ENCODE data around the gene CACNA1C.

- TF ChIP-seq, protein P1, sequence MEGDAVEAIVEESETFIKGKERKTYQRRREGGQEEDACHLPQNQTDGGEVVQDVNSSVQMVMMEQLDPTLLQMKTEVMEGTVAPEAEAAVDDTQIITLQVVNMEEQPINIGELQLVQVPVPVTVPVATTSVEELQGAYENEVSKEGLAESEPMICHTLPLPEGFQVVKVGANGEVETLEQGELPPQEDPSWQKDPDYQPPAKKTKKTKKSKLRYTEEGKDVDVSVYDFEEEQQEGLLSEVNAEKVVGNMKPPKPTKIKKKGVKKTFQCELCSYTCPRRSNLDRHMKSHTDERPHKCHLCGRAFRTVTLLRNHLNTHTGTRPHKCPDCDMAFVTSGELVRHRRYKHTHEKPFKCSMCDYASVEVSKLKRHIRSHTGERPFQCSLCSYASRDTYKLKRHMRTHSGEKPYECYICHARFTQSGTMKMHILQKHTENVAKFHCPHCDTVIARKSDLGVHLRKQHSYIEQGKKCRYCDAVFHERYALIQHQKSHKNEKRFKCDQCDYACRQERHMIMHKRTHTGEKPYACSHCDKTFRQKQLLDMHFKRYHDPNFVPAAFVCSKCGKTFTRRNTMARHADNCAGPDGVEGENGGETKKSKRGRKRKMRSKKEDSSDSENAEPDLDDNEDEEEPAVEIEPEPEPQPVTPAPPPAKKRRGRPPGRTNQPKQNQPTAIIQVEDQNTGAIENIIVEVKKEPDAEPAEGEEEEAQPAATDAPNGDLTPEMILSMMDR (IDR thresholded peaks at IDR 0.05) = no peak
- TF ChIP-seq EZH2 (IDR thresholded peaks at IDR 0.05; ENCODE audit: borderline replicate concordance, insufficient read depth, low read depth, low read length, poor library complexity, severe bottlenecking) = no peak
These were observed 336.4 kb downstream of the CACNA1C start for GRCh38 chr12:2389079-2389790.

All from B cell (primary cell).